Cerebellar nuclear complex (tissue), 1 donor: ENCODE measurements around the gene GNAO1.
"Not testable (repeated sequence)": the region's sequence is repeated elsewhere in the genome, so short reads cannot be mapped to it uniquely, and the experiment has no call there.

Experiments used
- DNase-seq, 2 experiments: peaks; one replicate each; lab custom pipeline; 2025; lab: John Stamatoyannopoulos, UW

The GNAO1 gene

DNA sequence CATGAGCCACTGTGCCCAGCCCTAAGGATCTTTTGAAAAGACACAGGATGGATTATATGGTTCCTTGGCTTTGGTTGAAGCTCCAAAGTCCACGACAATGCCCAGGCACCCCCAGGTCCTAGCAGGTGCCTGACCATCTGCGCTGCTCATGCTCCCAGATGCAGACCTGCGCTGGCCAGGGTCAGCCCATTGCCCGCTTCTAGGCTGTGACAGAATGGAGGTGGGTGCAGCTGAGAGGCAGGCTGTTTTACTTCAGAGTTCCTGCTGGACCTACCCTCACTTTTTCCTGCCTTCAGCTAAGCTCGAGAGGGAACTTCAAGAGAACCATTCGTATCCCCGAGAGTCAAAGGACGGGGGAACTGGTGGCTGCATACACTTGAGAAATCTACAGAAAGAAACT lies 173.6 kb downstream of the GNAO1 start:
- no peak for DNase-seq

DNA sequence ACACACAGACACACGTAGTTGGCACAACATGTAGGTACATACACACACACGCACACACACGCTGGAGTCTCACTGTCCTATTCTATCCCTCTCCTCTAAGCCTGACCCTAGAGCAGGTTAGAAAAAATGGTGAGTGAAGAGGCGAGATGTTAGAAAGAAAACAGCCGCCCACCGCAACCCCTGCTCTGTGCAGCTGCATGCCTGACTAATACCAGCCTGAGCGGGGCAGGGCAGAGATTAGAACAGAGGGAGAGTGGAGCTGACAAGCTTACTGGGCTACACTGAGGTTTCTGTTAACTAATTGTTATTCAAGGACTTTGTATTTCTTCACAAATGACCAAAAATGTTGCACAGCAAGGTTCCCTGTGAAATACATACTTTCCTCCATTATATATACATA lies 174.3 kb downstream of the GNAO1 start:
- no peak for DNase-seq

DNA sequence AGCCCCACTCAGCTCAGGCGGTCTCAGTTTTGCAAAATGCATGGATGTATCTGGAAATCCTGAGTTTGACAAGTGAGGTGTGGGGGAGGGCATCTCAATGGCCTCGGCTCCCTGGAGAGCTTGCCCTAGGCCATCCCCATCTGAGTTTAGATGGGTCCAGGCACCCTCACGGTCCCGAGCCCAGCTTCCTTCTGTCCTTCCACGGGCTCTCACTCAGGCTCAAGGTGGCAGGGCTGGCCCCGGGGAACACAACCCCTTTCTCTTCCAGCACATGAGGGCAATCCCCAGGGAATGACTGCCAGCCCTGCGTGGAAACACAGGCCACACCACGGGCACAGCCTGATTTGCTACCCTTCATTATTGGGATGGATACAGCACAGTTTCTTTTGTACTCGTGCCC lies 175.7 kb downstream of the GNAO1 start:
- no peak for DNase-seq

DNA sequence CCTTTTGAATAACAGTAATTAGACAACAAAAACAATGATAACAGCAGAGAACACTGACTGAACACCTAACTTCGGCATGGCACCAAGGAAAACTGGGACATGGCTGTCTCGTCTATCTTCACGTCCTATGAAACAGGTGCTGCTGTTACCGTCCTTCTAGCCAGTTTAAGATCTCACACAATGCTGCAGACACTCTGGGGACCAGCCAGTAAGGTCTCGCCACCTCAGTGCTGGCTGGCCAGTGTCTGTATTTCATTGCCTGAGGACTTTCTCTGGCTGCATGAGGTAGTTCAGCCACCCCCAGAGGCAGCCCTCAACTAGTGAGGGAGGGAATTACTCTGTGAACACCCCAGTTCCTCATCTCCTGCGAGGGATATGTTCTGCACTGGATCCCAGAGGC lies 176.5 kb downstream of the GNAO1 start:
- DNase-seq: no peak

DNA sequence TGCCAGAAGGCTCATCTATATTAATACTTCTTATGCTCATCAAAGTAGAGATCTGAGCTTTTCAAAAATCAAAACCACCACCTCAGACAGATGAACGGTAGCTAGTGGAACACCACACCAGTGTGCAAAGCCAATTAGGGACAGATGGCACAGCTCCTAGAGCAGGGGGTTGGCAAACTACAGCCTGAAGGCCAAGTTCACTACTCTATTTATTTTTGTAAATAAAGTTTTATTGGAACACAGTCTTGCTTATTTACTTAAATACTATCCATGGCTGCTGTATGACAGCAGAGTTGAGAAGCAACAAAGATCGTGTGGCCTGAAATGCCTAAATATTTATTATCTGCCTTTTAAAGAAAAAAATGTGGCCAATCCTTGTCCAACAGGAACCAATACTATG lies 177.3 kb downstream of the GNAO1 start:
- no peak for DNase-seq

DNA sequence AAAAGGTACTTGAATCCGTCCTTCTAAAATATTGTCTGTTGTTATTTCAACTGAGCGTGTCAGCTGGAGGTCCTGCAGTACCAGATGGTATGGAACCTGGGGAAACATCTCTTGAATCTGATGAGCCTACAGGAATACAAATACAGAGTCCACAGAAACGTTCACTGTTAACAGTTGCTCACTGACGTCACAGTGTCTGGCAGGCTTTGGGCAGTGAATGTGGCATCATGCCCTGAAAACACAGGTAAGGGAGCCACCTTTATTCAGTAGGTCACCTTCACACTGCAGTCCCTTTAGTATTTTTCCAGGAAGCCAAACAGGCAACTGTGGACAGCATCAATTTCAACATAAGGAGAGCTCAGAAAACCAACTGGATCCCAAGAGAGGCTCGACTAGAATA lies 177.9 kb downstream of the GNAO1 start:
- DNase-seq: no peak

DNA sequence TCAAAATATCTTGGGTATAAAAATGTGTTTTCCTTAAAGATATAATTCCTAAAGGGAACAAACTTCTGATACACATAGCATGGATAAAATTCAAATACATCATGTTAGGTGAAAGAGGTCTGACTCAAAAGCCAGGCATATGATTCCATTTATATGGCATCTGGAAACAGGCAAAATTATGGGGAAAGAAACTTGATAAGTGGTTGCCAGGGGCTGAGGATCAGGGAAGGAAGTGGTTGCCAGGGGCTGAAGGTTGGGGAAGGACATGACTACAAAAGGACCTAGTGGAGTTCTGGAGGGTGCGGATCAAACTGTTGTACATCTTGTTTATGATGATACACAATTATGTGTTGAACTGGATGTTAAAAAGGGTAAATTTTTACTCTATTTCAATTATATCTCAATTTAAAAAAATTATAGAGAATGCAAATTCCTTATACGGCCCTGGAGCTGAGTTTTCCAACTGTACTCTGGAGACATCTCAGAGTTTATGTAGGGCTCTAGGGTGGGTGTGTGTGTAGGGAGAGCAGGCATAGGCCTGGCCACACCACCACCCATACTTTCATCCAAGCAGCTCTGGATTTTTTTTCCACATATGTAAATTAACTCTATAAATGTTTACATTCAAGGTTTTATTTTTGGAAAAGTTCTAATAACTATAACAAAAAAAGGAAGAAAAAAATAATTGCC lies 179.0 kb downstream of the GNAO1 start:
- no peak for DNase-seq

DNA sequence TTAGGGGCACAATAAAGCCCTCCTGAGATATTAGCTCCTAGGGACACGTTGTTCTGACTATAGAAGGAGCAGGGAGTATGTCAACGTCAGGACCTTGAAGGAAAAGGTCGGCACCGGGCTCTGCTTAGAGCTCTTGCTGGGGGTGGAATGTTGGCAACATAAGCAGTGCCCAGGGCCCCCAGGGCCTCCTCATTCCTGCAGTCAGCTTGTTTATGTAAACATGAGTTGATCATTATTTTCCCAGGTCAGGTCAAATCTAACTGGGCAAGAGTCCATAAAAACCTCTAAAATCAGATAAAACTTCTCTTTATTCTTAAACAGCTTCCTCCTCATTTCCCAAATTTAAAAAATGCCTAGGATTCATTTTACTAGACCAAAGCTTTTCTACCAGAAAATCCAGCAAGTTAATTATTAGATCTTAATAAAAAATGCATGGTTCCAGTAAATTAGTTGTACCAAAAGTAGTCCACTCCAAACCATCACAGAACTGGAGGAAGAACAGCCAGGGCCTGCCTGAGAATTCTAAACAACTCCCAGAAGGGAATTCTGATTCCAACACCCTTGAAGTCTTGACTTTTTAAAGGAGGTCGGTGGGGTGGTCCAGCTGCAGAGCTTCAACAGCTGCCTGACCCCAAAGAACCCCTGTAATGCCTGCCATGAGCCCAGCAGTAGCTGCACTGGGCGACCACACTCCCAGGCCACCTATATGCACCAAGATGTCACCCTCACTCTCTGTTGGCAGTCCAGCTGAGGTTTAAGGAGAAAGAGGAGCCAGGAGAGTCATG lies 179.8 kb downstream of the GNAO1 start:
- DNase-seq: no peak

DNA sequence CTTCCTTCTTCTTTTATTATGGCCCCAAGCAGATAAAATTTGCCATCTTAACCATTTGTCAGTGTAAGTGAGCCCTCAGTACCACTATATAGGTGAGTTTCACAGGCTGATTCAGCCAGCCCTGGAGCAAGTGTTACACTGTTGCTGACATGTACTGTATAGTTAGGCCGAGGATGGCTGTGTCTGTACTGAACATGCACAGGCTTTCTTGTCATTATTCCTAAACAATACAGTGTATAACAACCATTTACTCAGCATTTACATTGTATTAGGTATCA lies 180.3 kb downstream of the GNAO1 start:
- no peak for DNase-seq

DNA sequence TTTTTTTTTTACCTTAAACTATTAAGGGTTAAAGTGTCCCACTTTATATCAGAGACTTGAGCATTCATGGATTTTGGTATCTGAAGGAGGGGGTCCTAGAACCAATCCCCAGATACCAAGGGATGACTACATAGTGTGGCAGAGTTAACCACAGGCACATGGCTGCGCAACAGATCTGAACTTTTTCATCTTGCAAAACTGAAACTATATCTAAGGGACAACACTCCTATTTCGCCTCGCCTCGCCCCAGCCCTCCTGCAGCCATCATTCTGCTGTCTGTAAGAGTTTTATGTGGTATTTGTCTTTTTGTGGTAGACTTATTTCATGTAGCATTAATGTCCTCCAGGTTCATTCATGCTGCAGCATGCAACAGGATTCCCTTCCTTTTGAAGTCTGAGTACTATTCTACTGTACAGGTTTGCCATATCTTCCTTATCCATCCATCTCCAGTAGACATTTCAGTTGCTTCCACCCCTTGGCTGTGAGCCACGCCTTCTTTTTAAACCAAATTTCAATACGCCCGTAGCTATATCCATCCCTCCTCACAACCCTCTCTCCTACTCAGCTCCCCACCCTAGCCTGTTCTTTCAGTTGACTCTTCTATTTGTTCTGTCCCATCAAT lies 180.8 kb downstream of the GNAO1 start:
- DNase-seq: no peak

DNA sequence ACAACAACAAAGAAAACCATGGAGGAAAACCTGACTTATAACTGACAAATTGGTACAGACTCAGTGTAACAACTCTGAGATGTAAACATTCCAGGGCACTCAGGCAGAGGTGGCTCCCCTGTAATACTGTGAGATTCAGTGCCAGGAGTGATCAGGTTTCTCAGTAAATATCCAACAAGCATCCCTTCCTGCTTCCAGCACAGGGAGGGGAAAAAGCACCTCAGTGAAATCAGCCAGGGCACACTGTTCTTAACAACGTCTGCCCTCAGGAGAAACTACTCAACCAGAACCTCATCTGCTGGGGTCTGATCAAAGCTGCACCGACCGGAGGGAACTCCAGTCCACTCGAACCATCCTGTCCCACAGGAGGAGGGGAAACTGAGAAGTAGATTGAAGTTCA lies 181.7 kb downstream of the GNAO1 start:
- no peak for DNase-seq

DNA sequence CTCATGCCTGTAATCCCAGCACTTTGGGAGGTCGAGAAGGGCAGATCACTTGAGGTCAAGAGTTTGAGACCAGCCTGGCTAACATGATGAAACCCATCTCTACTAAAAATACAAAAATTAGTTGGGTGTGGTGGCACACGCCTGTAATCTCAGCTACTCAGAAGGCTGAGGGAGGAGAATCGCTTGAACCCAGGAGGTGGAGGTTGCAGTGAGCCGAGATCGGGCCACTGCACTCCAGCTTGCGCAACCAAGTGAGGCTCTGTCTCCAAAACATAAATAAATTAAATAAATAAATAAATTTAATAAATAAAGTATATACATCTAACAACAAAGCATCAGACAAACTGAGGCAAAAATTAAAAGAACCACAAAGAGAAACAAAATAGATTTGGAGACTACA lies 184.5 kb downstream of the GNAO1 start:
- not testable (repeated sequence) for DNase-seq

DNA sequence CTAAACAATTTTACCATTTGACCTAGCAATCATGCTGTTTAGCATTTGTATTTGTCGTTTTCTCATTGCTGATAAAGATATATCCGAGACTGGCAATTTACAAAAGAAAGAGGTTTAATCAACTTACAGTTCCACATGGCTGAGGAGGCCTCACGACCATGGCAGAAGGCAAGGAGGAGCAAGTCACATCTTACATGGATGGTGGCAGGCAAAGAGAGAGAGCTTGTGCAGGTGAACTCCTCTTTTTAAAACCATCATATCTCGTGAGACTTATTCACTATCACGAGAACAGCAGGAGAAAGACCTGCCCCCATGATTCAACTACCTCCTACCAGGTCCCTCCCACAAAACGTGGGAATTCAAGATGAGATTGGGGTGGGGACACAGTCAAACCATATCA lies 187.8 kb downstream of the GNAO1 start:
- DNase-seq: not testable (repeated sequence)

DNA sequence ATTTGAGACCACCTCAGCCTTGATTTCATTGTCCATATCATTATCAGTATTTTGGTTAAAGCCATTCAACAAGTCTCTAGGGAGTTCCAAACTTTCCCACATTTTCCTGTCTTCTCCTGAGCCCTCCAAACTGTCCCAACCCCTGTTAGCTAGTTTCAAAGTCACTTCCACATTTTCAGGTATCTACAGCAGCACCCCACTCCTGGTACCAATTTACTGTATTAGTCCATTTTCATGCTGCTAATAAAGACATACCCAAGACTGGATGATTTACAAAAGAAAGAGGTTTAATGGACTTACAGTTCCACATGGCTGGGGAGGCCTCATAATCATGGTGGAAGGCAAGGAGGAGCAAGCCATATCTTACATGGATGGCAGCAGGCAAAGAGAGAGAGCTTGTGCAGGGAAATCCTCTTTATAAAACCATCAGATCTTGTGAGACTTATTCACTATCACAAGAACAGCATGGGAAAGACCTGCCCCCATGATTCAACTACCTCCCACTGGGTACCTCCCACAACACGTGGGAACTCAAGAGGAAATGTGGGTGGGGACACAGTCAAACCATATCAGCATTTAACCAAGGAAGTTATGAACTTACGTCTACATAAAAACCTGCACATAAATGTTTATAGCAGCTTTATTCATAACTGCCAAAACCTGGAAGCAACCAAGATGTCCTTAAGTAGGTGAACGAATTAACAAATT lies 189.6 kb downstream of the GNAO1 start:
- not testable (repeated sequence) for DNase-seq

DNA sequence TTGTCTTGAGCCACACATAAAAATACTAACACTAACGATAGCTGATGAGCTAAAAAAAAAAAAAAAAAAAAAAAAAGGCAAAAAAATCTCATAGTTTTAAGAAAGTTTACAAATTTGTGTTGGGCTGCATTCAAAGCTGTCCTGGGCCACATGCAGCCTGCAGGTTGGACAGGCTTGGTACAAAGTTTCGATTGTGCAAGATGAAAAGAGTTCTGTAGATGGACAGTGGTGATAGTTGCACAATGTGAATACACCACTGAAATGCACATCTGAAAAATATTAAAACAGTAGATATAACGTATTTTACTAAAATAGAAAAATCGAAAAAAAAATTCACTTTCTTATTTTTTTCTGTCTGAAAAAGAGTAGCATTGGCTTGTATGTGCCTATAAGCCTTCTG lies 191.2 kb downstream of the GNAO1 start:
- no peak for DNase-seq

DNA sequence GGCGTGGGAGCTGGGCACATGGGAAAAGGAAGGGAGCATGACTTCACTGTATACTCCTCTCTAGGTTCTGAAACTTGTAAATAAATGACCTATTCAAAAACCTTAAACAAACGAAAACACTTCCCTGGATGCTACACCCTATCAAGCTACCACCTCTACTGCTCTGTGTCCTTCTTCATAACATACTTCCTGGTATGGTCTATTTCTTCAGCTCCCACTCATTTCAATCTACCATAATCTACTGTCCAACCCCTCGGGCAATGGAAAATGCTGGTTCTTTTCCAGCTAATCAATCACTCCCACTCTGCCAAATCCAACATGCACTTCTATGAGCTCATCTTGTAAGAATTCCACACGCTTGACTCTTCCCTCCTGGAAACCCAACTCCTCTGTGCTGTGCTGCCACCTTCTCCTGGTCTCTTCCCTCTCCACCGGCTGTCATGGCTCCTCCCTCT lies 191.6 kb downstream of the GNAO1 start:
- DNase-seq: no peak

DNA sequence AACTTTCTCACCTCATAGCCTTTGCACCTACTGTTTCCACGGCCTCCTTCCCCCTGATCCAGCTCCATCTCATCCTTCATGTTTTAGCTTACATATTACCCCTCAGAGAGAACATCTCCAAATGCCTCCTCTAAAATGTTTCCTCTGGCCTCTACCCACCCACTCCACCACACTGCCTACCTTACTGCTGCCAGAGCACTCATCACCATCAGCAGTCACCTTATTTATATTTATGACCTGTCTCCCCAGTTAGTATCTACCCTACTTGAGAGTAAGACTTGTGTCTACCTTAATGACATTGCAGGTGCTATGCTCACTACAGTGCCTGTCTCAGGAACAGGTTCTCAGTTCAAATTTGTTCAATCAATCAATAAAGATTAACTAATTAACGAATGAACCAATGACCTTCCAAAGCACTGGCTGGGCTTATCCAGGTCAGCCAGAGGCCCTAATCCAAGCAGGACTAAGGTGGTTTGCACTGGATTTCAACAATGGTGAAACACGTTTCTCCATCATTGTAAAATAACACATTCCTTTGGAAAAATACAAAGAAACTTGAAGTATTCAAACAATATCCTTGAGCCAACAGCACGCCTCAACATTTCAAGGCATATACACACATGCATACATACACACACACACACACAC lies 192.9 kb downstream of the GNAO1 start:
- DNase-seq: no peak

DNA sequence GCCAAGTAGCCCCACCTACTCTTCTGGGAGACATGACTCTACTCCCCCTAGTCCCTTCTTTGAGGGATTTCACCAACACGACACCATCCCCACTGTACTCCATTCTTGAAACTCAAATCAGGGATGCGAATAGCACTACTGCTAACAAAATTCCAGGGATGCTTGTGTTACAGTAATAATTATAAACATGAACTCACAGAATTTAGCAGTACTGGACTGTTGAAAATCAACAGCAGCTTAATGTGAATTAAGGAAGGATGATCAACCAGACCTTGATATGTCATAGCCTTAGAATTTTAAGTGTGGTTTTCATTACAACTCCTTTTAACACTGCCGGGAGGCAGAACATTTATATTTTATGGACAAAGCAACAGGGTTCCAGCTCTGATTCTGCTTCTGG lies 196.1 kb downstream of the GNAO1 start:
- DNase-seq: no peak

DNA sequence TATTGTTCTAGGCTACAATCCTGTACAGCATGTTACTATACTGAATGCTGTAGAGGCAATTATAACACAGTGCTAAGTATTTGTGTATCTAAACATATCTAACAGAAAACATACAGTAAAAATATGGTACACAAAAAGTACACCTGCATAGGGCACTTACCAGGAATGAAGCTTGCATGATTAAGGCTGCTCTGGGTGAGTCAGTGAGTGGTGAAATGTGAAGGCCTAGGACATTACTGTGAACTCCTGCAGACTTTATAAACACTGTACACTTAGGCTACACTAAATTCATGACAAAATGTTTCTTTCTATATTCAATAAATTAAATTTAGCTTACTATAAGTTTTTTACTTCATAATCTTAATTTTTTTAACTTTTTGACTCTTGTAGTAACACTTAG lies 196.9 kb downstream of the GNAO1 start:
- DNase-seq: no peak

DNA sequence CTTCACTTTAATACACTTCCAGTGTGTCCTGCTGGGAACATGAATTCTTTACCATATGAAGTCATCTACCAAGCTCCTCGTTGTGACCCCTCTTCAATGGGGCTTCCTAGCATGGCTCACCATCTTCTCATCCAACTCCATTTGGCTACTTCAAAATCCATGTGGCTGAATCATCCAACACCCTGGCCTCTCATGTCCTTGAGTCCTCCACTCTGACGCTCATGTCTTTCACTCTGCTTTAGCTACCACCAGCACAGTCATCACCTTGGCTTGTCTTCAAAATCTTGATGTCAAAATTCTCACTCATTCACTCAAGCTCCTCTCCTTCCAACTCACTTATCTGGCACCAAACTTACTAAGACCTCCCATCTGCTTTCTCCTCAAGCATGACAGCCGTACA lies 198.3 kb downstream of the GNAO1 start:
- no peak for DNase-seq

DNA sequence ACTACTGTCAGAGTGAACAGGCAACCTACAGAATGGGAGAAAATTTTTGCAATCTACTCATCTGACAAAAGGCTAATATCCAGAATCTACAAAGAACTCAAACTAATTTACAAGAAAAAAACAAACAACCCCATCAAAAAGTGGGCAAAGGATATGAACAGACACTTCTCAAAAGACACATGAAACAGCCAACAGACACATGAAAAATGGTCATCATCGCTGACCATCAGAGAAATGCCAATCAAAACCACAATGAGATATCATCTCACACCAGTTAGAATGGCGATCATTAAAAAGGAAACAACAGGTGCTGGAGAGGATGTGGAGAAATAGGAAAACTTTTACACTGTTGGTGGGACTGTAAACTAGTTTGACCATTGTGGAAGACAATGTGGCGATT lies 205.4 kb downstream of the GNAO1 start:
- DNase-seq: not testable (repeated sequence)

DNA sequence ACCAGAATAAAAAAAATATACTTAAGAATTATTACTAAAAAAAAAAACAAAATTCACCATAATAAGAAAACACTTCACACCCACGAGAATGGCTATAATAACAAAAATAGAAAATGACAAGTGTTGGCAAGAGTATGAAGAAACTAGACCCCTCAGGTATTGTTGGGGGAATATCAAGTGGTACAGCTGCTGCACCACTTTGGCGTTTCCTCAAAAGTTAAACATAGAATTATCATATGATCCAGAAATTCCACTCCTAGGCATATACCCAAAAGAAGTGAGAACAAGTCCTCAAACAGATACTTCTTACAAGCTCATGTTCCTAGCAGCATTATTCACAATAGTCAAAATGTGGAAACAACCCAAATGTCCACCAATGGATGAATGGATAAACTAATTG lies 207.8 kb downstream of the GNAO1 start:
- no peak for DNase-seq
